GM18870 (cell line): Measurements from ENCODE around the gene DLGAP4.

Experiments used
- ATAC-seq: cut with Tn5 transposase; IDR thresholded peaks from one replicate; pipeline ENCODE4 v1.9.1; 2021; ENCODE audit warnings: moderate library complexity; ENCODE audit not compliant: unreplicated experiment

The DLGAP4 gene

DNA sequence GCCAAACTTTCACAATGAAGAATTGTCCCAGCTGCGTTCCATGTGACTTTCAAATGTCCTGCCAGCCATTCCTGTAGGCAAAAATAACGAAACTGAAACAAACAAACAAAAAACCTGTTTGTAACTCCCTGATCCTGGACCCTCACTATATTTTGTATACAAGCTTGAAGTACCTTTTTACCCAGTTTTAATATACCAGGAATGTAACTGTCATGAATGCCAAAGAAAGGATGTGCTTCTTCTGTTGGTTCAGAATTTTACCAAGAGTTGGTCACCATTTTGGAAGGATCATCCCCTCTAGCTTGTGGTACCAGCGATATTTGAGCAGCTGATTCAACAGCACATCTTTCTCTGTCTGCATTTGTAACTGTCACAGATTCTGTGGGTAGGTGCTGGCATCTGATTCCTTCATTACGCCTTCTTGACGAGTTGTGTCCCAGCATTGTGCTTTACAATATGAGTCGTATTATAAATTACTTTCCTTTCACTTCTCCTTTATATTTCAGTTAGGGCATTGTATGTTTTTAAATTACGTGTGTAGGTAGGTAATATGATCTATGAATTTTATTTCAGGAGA is 93.9 kb downstream of the DLGAP4 start:
- ATAC-seq, result no peak

DNA sequence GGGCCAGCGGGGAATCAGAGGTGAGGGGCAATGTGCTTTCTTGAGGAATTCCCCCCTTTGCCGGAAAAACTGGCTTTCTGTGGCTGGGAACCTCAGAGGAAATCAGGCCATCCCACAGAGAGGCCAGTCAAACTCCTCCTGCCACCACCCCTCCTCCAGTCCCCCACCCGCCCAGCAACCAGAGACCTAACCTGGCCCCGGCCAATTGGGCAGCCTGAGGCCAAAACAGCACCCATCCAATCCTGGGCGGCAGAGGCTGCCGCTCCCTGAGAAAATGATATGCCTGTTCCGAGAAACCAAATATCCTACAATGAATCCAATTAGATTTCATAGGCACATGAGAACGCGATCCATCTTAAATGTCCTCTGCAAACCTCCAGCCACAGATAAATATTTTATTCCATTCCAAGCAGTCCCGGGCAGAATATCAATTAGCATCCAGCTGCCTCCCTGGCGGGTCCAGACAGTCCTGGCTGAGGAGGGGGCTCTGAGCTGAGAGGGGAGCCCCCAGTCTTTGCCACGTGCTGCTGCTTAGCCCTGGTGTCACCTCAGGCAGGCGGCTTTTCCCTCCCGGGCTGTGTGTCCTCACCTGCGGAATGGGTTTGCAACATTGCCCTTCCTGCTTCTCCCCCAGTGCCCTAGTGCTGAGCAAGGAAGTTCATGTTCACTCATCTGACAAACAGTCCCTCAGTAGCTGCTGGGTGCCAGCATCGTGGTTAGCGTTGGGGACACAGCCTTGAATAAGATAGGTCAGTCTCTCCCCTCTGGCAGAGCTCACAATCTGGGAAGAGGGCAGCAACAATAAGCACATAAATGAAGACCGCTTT is 95.0 kb downstream of the DLGAP4 start:
- no peak for ATAC-seq

DNA sequence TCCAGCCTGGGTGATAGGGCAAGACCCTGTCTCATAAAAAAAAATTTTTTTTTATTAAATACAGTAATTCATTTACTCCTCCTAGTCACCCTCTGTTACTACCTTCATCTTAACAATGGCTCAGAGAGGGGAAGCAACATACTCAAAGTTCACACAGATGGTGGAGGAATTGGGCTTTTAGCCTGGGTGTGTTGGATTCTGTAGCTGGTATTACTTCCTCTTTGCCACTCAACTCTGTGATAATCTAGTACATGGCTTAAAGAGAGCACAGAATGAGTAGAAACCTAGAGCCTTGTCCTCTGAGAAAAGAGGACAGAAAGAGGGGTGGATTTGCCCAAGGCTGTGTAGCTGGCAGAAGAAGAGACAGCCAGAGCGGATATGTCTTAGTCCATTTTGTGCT is 96.6 kb downstream of the DLGAP4 start:
- no peak for ATAC-seq

DNA sequence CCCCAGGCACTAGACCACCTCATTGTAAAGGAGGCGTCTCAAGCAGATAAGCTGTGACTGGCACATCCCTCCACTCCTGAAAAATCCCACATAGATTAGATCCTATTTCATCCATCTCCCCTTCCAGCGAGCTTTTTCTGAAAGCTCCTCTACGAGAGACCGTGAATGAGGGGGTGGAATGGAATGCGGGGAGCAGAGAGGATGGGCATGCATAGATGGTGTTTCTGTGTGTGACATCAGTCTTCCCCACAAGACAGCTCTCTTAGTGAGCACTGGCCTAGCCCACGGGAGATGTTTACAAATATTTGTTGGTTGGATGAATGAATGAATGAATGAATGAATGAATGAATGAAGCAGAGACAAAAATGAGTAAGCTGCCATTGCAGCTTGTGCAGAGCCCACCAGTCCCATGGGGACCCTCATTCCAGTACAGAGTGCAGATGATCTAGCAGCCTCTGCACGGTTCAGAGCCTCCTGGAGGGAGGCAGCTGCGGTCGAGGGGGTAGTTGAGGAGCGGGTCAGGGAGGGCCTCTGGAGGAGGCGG is 98.4 kb downstream of the DLGAP4 start:
- ATAC-seq, result no peak

DNA sequence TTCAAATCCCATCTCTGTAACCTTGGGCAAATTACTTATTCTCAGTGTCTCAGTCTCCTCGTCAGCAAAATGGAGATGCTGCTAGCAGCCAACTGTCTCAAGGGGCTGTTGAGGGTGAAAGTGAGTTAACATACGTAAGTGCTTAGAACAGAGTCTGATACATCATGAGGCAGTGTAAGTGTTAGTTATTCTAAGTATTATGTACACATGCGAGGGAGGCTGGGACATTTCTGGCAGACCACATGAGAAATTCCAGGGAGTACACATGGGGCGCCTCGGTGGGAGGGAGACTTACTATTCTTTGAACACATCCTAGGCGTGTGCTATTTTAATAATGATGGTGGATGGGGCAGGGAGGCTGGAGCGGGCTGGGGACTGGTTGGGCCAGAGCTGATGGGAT is 99.1 kb downstream of the DLGAP4 start:
- ATAC-seq, result no peak

DNA sequence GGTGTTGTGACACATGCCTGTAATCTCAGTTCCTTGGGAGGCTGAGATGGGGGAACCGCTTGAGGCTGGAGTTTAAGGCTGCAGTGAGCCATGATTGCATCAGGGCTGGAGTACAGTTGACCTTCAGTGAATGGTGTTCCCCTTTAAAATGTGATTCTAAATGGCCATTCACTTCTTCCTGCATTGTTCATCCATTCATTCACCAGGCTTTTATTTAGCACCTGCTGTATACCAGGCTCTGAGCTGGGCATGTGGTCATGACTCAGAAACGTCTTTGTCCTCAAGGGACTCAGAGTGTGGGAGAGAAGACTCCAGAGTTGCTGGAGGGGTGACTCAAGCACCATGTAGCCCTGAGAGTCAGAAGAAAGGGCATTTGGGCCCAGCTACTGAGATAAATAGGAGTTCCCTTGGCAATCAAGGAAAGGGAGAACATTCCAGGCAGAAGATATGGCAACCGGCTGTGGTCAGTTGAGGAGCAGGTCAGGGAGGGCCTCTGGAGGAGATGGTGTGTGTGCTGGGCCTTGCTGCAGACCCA is 101.1 kb downstream of the DLGAP4 start:
- no peak for ATAC-seq

DNA sequence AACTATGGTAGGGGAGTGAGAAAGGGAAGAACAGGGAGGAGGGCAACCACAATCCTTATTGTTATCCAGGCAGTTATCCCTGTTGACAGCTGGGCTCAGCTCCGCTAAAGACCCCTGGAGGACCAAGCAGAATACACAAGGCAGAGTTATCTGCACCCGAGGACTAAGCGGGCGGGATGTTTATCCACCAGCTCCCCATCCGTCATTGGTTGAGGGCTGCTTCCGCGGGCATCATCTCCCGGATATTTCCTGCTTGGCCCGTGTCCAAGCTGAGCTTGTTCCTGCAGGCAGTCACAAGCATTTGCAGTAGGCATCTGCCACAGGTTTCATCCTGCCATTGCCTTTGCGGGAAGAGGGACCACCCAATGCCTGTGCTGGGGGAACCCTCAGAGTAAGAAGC is 102.1 kb downstream of the DLGAP4 start:
- ATAC-seq, result no peak

DNA sequence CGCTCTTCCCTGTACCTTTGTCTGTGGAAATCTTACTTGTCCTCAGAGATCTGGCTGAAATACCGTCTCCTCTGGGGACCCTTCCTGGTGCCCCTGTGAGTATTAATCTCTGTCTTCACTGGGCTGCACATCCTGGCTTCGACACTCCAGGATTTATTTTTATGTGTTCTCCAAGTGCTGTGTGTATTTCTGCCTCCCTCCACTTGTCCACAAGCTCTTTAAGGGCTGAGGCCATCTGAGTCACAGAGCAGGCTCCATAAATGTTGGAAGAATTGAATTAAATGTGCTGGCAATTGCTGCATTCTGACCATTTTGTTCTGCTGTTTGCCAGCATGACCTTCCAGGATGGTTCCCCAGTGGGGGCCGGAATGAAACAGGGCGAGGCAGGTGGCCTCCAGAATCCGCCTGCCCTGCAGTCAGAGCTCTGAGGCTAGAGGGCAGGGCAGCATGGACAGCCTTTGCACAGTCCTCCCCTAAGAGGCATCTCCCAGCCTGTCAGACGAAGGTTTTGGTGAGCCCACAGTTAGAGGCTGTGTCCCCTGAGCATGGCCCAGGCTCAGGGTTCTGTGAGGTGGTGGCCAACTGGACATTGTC is 105.8 kb downstream of the DLGAP4 start:
- ATAC-seq, result no peak

DNA sequence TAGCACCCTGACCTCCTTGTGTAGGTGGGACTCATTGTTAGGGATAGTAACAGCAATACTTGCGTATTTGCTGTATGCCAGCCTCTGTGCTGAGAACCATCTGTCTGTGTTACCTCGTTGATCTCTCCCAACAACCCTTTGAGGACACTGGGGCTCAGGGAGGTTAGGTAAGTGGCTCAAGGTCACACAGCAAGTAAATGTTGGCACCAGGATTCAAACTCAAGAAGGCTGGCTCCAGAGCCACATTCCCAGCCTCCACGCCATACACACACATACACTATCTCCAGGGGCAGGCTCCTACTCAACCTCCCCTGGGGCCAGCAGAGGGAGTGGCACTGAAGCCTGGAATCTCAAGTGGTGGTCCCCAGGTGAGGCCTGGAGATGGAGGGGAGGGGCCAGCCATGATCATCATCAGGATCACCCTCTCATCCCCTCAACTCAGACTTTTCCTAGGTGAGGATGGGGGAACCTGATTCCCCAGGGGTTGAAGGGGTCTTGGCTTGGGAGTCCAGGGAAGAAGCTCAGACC is 109.4 kb downstream of the DLGAP4 start:
- no peak for ATAC-seq

DNA sequence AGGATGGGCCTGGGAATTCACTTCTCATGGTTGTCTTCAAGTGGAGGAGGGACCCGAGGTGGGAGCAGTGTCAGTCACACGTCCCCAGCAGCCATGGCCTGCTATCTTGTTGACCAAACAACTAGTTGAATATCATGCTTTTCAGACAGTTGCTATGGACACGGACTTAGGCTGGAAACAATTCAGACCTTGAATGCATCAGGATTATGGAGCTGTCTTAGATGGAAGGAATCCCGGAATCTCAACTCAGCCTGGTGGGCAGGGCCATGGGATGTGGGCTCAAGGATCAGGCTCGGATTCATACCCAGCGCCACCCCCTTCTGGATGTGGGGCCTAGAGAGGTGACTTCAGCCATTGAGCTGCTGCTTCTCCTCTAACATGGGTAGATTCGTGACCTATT is 112.6 kb downstream of the DLGAP4 start:
- no peak for ATAC-seq

DNA sequence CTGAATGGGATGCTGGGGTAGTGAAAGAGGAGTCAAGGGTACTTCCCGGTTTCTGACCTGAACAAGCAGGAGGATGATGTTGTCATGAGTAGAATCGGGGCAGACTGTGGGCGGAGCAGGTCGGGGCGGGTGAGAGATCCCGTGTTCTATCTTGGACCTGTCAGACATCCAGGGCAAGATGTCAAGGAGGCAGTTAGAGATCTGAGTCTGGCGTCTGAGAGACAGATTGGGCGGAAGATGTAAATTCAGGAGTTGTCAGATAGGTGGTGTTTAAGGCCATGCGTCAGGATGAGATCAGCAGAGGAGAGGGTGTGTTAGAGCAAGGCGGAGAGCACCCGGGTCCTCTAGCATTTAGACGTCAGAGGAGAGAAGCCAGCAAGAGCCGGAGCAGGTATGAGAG is 115.5 kb downstream of the DLGAP4 start:
- no peak for ATAC-seq

DNA sequence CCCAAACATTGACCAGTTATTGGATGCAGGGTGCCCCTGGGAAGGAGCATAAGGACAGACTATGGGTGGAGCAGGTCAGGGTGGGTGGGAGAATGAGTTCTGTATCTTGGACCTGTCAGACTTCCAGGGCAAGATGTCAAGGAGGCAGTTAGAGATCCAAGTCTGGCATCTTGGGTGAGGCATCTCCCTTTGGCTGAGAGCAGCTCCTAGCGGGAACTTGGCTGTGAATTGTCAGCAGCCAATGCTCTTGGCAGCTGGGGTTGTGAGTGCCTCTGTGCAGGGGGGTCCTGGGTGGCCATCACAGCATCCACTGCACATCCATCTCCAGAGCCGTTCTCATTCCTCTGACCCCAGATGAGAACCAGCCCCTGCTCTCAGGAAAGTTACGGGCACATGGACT is 118.2 kb downstream of the DLGAP4 start:
- ATAC-seq, result no peak

DNA sequence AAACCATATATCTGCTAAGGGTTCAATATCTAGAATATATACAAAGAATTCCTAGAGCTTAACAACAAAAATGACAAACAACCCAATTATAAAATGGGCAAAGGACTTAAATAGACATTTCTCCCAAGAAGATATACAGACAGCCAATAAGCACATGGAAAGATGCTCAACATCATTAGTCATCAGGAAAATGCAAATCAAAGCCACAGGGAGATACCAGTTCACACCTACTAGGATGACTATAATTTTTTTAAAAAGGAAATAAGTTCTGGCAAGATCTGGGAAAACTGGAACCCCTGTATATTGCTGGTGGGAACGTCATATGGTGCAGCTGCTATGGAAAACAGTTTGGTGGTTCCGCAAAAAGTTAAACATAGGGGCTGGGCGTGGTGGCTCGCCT is 119.0 kb downstream of the DLGAP4 start:
- no peak for ATAC-seq

DNA sequence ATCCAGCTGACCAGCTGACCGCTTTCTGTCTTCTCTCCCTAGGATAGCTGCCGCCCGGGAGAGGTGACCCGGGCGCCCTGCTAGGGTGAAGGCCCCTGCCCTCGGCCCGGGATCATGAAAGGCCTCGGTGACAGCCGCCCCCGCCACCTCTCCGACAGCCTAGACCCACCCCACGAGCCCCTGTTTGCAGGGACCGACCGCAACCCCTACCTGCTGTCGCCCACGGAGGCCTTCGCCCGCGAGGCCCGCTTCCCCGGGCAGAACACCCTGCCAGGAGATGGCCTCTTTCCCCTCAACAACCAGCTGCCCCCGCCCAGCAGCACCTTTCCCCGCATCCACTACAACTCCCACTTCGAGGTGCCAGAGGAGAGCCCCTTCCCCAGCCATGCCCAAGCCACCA is 125.5 kb downstream of the DLGAP4 start:
- no peak for ATAC-seq

DNA sequence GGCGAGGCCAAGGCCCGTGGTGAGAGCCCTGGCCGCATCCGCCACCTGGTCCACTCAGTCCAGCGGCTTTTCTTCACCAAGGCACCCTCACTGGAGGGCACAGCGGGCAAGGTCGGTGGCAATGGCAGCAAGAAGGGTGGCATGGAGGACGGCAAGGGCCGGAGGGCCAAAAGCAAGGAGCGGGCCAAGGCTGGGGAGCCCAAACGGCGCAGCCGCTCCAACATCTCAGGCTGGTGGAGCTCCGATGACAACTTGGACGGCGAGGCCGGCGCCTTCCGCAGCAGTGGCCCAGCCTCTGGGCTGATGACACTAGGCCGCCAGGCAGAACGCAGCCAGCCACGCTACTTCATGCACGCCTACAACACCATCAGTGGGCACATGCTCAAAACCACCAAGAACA is 126.0 kb downstream of the DLGAP4 start:
- no peak for ATAC-seq

DNA sequence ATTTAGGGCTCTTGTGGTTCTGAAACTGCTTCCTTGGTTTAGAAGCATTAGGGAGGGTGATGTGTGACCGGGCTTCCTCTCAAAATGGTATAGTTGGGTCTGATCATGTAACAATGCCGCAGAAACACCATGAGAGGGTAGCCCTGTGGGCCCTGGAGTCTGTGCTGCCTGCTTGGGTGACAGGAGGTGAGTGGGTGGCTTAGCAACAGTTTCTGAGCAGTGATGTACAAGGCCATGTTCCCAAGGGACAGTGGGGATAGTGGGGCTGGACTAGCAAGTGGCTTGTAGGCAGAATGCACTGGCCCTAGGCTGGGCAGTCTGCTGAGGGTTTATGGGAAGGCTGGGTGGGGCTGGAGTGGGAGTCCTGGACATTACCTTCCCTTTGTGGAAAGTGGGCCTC is 128.2 kb downstream of the DLGAP4 start:
- no peak for ATAC-seq

DNA sequence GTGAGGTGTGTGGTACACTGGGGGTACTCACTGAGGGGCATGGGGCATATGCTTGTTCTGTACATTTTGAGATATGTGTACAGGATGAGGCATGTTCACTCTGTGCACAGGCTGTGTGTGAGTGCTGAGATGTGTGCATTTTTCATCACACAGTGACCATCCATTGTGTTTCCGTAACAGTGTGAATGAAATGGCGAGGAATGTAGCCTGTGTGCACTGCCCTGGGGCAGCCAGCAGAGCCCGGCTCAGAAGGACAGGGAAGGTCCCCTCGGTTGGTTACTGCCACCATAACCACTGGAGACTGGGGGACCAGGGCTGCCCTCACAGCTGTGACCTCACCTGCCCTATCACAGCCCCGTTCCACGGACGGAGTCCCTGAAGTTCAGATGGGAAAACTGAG is 129.0 kb downstream of the DLGAP4 start:
- ATAC-seq, result no peak

DNA sequence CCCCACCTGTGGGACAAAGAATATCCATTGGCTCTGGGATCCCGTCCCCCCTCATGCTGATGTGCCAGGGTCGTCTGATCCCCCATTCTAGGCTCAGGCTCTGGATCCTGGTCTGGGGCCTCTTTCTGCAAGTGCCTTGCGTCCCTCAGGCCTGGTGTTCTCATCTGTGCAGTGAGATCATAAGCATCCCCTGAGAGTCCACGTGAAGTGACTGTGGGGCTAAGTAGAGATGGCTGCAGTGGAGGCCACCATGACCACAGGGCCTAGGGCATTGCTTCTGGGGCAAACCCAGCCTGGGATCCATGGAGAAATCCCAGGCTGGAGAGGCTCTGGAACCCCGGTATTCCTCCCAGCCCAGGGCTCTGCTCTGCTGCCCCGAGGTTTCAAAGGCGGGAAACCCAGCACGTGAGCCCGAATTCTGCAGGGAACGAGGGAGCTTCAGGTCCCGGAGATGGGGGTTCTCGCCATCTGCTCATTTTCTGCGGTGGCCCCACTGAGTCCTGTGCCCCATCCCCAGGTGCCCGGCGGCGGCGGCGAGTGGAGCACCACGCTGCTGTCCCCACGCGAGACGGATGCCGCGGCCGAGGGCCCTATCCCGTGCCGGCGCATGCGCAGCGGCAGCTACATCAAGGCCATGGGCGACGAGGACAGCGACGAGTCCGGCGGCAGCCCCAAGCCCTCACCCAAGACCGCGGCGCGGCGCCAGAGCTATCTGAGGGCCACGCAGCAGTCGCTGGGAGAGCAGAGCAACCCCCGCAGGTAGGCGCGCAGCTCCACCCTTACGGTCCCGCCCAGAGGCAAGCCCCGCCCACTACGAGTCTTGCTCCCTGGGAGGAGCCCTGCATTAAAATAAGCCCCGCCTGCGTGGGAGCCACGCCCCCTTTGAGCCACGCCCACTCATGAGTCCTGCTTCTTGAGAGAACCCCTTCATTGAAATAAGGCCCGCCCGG is 129.7 kb downstream of the DLGAP4 start:
- no peak for ATAC-seq

DNA sequence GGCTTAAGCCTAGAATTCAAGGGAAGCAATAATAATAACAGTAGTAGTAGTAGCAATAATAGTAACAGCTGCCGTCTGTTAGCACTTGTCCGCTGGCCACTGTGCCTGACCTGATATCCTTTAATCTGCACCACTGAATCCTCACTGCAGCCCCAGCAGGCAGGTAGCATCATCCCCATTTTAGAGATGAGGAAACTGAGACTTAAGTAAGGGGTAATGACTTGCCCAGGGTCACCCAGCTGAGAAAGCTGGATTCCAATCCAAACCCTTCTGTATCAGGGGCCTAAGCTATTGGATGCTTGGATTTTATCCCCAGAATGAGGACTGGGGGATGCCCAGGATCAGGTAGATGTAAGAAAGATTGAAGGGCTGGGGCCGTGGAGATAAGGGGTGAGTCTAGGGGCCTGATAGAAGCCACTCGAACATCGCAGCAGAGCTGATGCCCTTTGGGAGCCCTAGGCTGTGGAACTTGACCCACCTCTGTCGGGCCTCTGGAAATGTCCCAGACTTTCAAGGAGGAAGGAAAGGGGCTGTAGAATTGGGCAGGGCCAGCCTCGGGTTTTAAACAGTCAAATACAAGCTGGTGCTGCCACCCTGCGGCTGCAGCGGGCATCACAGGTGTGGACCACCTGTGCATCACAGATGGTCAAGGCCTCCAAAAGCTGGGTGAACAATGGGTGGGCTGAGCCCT is 133.0 kb downstream of the DLGAP4 start:
- ATAC-seq, result no peak

DNA sequence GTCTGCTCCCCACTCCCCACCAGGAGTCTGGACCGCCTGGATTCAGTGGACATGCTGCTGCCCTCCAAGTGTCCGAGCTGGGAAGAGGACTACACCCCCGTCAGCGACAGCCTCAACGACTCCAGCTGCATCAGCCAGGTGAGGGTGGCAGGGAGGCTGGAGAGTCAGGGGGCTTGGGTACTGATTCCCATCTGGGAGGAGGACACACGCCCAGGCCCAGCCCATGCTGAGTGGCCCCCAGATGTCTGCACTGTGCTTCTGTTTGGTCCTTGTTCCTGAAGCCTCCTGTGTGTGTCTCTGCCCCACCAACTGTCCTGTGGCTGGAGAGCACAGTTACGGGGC is 133.6 kb downstream of the DLGAP4 start:
- no peak for ATAC-seq
